ENCODE results near the gene PLXNB3. TPM values are rescaled to one million over a fixed set of nuclear protein-coding genes. Genes with fewer than 3 reads are reported as not detected.
A peak's percentile ranks its signal among the peaks of the same experiment; 100 is the strongest.

Gene PLXNB3
- total RNA-seq, 1 donor from 2014 or later = 0.98 TPM

DNA sequence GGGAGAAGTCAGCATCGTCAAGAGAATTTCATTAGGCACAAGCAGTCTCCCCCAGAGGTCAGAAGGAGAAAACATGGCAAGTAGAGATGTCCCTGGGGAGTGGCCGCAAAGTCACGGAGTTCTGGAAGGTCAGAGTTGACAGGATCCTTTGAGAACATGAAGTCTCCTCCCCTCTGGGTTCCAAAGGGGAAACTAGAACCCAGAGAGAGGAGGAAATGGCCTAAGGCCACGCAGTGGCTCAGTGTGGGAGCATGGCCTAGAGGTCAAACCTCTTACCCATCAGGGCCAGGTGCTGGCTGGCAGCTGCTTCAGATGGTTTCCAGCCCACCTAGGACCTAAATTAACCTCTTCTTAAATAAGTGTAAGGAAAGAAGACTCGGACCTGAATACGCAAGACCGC, 29.2 kb downstream of the PLXNB3 start:
- DNase-seq (ENCODE audit: low spot score, unreplicated experiment) = no peak
- H3K36me3 Mint-ChIP-seq (ENCODE audit: insufficient read depth) = peaks cover 4% of the 10 kb centered on the region
- H3K27me3 Mint-ChIP-seq = no peaks in the 10 kb centered on the region
- H3K4me3 Mint-ChIP-seq (ENCODE audit: low read depth) = peak overlapping the region; percentile 91
- H3K27ac Mint-ChIP-seq = peak overlapping the region; percentile 84
- TF ChIP-seq CTCF (IDR thresholded peaks at IDR 0.05; ENCODE audit: unreplicated experiment) = no peak
- H3K9me3 Mint-ChIP-seq (ENCODE audit: low read depth) = peaks cover 3% of the 10 kb centered on the region
- H3K4me1 Mint-ChIP-seq (ENCODE audit: low read depth) = peaks cover 9% of the 10 kb centered on the region

- peak within 1 kb of the TSS; percentile 91 for H3K4me3 Mint-ChIP-seq (ENCODE audit: low read depth)
- peak; percentile 84 for DNase-seq (ENCODE audit: low spot score, unreplicated experiment)
- TF ChIP-seq CTCF (IDR thresholded peaks at IDR 0.05; ENCODE audit: unreplicated experiment) = peak; percentile 15
- H3K9me3 Mint-ChIP-seq (ENCODE audit: low read depth) = peaks cover 3% of the 10 kb centered on the region
- peak within 1 kb of the TSS; percentile 96 for H3K27ac Mint-ChIP-seq
- H3K27me3 Mint-ChIP-seq = no peaks in the 10 kb centered on the region
- H3K4me1 Mint-ChIP-seq (ENCODE audit: low read depth) = peaks cover 9% of the 10 kb centered on the region
- peaks cover 4% of the 10 kb centered on the region for H3K36me3 Mint-ChIP-seq (ENCODE audit: insufficient read depth)
Observed at GRCh38 chrX:153794018-153794896, 30.2 kb downstream of the PLXNB3 start, which contains the start of the genes IDH3G and SSR4. Gene IDH3G, minus strand, starts transcription at chrX:153794375. Its CDS starts 49 bp downstream, at chrX:153794326. Gene SSR4, plus strand, starts transcription at chrX:153794668. Its CDS starts 20 bp downstream, at chrX:153794688.

- TF ChIP-seq CTCF (IDR thresholded peaks at IDR 0.05; ENCODE audit: unreplicated experiment) = no peak
- Mint-ChIP-seq H3K27ac (peak overlapping the region; percentile 89), H3K36me3 (ENCODE audit: insufficient read depth) (peaks cover 2% of the 10 kb centered on the region), H3K27me3 (no peaks in the 10 kb centered on the region), H3K4me3 (ENCODE audit: low read depth) (peak overlapping the region; percentile 91), H3K4me1 (ENCODE audit: low read depth) (peaks cover 9% of the 10 kb centered on the region), H3K9me3 (ENCODE audit: low read depth) (peaks cover 3% of the 10 kb centered on the region)
- no peak for DNase-seq (ENCODE audit: low spot score, unreplicated experiment)
Observed at GRCh38 chrX:153794897-153795816, 31.1 kb downstream of the PLXNB3 start.

DNA sequence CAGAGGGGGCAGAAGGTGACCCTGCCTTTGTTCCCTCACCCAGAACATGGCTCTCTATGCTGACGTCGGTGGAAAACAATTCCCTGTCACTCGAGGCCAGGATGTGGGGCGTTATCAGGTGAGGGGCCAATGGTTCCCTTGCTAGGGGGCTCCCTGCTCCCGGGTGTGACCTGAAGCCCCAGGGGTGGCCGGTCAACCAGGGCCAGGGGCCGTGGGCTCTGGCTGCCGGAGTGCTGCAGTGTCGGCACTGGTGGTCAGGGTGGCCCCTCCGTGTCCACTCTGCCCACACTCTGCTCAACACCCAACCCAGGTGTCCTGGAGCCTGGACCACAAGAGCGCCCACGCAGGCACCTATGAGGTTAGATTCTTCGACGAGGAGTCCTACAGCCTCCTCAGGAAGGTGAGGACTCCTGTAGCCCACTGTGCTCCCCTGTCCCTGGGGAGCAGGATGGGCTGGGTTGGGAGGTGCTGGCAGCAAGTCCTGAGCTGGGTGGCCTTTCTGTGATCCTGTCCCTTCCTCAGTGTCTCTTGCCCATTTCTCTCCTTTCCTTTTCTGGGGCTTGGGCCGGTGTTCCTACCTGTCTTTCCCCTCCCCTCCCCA, 33.5 kb downstream of the PLXNB3 start:
- no peak for TF ChIP-seq CTCF (IDR thresholded peaks at IDR 0.05; ENCODE audit: unreplicated experiment)
- H3K4me1 Mint-ChIP-seq (ENCODE audit: low read depth) = peaks cover 9% of the 10 kb centered on the region
- H3K27ac Mint-ChIP-seq = no peak overlapping the region
- peaks cover 2% of the 10 kb centered on the region for H3K36me3 Mint-ChIP-seq (ENCODE audit: insufficient read depth)
- H3K27me3 Mint-ChIP-seq = no peaks in the 10 kb centered on the region
- DNase-seq (ENCODE audit: low spot score, unreplicated experiment) = no peak
- H3K4me3 Mint-ChIP-seq (ENCODE audit: low read depth) = no peak overlapping the region
- no peaks in the 10 kb centered on the region for H3K9me3 Mint-ChIP-seq (ENCODE audit: low read depth)
